HG02884 (cell line): ENCODE data around the gene MRC2.
"Not testable (repeated sequence)": the region's sequence is repeated elsewhere in the genome, so short reads cannot be mapped to it uniquely, and the experiment has no call there.

Experiments used
- ATAC-seq: cut with Tn5 transposase; IDR thresholded peaks from one replicate; pipeline ENCODE4 v1.9.1; 2021; ENCODE audit warnings: mild to moderate bottlenecking, moderate library complexity; ENCODE audit not compliant: unreplicated experiment

Gene MRC2

DNA sequence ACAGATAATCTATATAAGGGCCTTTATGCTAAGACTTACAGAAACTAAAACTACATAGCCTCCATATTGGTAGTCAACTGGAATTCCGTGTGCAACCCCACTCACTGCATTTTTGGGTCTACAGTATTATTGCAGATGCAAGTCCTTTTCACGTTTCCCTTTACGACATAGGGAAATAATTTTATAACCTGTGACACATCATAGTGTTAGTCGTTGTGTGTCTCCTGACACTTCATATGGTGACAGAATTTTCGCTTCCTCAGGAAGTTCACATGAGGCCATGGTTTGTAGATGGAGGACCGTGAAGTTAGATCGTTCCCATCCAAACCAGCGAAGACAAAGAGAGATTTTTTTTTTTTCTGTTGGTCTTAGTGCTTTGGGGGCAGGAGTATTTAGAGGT lies 15.7 kb upstream of the MRC2 start:
- peak; percentile 35 for ATAC-seq

GRCh38 chr17:62612289-62612688 lies 15.2 kb upstream of the MRC2 start:
- not testable (repeated sequence) for ATAC-seq

GRCh38 chr17:62613095-62613494 lies 14.4 kb upstream of the MRC2 start:
- not testable (repeated sequence) for ATAC-seq

GRCh38 chr17:62614142-62614541 lies 13.3 kb upstream of the MRC2 start:
- no peak for ATAC-seq

DNA sequence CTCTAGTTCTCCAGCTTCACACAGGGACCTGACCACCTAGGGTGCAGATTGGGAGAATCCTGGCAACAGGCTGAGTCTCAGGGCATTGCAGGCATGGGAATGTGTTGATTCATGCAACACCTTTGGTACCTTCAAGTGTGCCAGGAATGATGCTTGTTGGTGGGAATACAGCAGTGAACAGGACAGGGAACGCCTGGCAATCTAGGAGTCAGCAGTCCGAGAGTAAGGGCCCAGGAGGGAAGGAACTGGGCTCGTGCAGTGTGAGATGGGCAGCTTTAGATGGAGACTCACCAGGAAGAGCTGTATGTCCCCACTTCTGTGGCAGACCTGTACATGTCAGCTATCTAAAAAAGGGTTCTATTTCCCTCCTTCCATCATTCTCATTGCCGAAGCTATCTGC lies 12.0 kb upstream of the MRC2 start:
- ATAC-seq: no peak

- ATAC-seq: no peak
Observed at GRCh38 chr17:62616993-62617893, 10.2 kb upstream of the MRC2 start.

- ATAC-seq: no peak
Observed at GRCh38 chr17:62617894-62618472, 9.5 kb upstream of the MRC2 start.

DNA sequence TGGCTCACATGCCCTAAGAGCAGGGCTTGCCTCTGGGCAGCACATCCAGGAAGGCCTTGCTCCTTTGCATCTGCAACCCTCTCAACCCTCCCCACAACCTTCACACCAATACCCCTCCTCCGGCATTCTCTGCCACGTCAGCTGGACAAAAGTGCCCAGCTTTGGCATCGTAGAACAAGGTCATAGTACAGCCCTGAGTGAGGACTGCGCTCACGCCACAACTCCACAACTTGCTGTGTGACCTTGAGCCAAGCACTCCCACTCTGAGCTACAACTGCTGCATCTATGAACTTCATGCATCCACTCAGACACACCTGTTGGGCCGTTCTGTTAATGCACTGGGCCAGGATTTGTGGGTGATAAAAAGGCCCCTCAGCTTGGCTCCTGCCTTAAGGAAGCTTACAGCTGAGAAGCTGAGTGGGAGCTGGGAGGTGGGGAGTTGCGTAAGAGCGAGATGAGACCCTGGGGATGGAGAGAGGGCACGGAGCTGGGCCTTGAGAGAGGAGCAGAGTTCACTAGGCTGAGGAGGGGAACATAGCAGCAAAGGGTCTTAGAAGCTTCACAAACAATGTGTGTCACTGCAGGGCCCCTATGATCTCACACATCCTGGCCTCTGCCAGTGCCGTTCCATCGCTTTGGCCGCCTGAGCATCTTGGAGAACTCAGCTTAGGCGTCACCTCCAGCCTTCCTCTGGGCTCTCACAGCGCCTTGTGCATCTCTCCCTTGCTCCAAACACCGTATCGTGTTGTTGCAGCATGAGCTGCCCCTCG lies 8.6 kb upstream of the MRC2 start:
- no peak for ATAC-seq

- ATAC-seq: no peak
Observed at GRCh38 chr17:62619417-62620155, 7.9 kb upstream of the MRC2 start.

- no peak for ATAC-seq
Observed at GRCh38 chr17:62621223-62621622, 6.2 kb upstream of the MRC2 start.

DNA sequence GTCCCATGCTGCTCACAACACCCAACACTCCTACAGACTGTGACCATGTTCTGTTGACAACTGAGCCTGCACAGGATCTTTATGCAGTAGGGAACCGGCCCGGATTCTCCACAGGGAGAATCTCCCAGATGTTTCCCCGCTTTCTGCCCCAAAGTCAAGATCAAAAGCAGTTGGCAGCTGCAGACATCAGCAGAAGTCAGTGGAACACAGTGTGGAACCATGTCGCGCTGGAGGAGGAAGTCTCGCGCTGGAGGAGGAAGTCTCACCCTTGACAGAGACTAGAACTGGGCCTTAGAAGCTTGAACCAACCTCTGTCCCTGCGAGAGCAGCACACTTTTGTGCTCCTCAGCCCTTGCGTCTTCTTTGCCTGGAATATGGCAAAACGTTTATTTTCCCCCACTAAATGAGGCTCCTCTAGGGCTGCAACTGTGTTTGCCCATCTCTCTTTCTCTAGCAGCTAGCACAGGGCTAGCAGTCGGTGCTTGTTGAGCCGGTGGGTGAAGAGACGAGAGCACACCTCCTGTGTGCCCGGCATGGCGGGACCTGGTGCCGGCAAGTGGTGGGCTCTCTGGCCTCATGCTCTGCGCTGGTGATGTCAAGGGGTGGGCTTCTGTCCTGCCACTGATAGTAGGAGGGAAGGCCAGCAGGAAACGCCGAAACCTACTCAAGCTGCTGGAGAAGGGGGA lies 2.1 kb upstream of the MRC2 start:
- no peak for ATAC-seq

GRCh38 chr17:62625870-62626200 lies 1.6 kb upstream of the MRC2 start:
- no peak for ATAC-seq

DNA sequence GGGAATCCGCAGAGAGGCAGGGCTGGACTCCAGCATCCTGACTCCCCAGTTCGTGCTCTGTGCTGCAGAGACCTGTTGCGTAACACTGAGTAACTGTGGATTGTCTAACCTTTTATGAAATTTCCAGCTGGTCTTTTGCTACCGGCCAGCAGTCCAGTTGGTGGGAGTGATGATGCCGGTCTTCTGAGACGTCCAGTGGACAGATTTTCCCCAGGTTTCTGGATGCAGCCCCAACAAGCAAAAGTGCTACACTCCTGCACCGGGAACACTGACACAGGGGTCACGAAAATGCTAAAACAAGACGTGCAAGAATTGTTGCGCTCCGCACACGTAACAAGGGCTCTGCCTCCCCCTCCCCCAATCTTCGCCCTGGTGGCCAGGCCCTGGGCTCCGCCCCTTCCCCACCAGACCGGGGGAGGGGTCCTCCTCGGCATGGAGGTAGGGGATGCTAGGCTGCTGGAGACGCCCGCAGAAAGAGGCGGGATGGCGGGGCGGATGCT lies 701 bp upstream of the MRC2 start:
- ATAC-seq: no peak

DNA sequence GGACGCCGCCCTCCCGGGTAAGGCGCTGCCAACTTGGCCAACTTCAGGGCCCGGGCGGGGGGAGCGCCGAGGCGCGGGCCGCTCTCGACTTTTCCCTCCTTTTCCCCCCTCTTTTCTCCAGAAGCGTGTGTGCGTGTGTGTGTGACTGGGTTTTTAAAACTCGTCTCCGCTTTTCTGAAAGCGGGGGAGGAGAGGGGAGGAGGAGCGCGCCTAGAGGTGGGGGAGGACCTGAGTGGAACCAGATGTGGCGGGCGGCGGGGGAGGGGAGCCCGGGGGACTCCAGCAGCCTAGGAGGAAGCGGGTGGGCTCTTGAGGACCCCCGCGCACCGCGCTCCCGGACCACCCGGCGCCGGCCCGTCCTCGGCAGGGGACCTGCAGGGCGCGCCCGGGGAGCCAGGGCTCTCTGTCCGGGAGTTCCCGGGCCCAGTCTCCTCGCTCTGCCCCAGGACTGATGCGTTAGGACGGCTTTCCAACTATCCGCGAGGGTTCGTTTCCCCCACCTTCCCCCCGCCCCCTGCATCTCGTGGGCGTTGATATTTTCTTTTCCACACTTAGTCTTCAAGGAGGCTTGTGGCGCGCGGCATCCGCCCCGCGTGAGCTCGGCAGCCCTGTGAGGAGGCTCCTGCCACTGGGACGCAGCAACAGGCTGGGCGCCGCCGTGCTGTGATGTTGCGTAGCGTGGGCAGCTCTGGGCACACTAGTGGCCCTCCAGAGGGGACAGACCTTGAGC lies 599 bp downstream of the MRC2 start:
- ATAC-seq: no peak

GRCh38 chr17:62628831-62629555 lies 1.5 kb downstream of the MRC2 start:
- no peak for ATAC-seq

GRCh38 chr17:62629556-62630364 lies 2.3 kb downstream of the MRC2 start:
- no peak for ATAC-seq

DNA sequence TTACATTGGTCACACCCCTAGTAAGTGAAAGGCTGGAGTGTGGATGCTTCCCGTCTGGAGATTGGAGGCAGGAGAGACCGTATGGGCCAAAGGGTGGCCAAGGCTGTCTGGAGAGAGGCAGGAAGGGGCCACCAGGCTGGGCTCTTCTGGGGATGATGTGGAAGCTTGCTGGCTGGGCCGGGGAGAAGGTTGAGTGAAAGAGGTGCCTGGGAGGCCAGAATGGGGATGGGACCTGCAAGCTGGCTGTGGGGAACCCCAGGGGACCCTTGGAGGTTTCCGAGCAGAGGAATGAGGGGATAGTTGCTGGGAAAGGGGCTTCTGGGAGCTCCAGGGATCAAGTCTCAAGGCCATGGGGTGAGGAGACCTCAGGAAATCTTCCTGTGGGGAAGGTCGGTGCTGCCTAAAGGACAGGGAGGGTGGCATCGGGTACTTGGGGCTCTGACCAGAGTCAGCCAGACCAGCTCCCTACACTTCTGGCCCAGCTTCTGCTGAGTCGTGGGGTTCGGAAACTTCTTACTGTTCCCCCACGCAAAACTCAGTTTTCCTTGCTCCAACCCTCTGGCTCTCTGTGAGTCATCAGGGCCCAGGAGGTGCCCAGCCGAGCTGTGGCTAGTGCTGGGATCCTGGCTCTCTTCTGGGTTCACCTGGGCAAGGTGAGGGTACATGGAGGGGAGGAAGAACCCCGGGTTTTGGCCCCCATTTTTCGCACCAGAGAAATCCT lies 3.1 kb downstream of the MRC2 start:
- no peak for ATAC-seq
